HG03442 (cell line): Measurements from ENCODE around the gene OR4C12.
"Not testable (repeated sequence)": the region's sequence is repeated elsewhere in the genome, so short reads cannot be mapped to it uniquely, and the experiment has no call there.

Experiments
- ATAC-seq: cut with Tn5 transposase; IDR thresholded peaks from one replicate; pipeline ENCODE4 v1.9.1; 2021; ENCODE audit warnings: mild to moderate bottlenecking, moderate library complexity; ENCODE audit not compliant: unreplicated experiment

Gene OR4C12

GRCh38 chr11:49982435-49982834 lies at the start of gene OR4C12:
Gene OR4C12, minus strand, starts transcription at chr11:49982535. Its CDS starts 34 bp downstream, at chr11:49982501.
- not testable (repeated sequence) for ATAC-seq

- no peak for ATAC-seq
Observed at GRCh38 chr11:50030193-50030592, 47.9 kb upstream of the OR4C12 start.

GRCh38 chr11:49995565-49995964 lies 13.2 kb upstream of the OR4C12 start:
- no peak for ATAC-seq

GRCh38 chr11:49973439-49973838 lies 8.9 kb downstream of the OR4C12 start:
- ATAC-seq: not testable (repeated sequence)

- no peak for ATAC-seq
Observed at GRCh38 chr11:49952091-49952490, 30.2 kb downstream of the OR4C12 start, which contains the start of gene OR4C13. Gene OR4C13, plus strand, starts transcription at chr11:49952391. Its CDS starts 32 bp downstream, at chr11:49952423.

- not testable (repeated sequence) for ATAC-seq
Observed at GRCh38 chr11:49948701-49949100, 33.6 kb downstream of the OR4C12 start.
